ENCODE data around the gene LRRC7.

- TF ChIP-seq POLR2A (IDR thresholded peaks at IDR 0.05), result no peak
- TF ChIP-seq, protein P1, sequence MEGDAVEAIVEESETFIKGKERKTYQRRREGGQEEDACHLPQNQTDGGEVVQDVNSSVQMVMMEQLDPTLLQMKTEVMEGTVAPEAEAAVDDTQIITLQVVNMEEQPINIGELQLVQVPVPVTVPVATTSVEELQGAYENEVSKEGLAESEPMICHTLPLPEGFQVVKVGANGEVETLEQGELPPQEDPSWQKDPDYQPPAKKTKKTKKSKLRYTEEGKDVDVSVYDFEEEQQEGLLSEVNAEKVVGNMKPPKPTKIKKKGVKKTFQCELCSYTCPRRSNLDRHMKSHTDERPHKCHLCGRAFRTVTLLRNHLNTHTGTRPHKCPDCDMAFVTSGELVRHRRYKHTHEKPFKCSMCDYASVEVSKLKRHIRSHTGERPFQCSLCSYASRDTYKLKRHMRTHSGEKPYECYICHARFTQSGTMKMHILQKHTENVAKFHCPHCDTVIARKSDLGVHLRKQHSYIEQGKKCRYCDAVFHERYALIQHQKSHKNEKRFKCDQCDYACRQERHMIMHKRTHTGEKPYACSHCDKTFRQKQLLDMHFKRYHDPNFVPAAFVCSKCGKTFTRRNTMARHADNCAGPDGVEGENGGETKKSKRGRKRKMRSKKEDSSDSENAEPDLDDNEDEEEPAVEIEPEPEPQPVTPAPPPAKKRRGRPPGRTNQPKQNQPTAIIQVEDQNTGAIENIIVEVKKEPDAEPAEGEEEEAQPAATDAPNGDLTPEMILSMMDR (IDR thresholded peaks at IDR 0.05), result no peak
These were observed 43.6 kb downstream of the LRRC7 start for GRCh38 chr1:69611316-69611715.
